ENCODE data around the gene LCMT2.

LCMT2 gene

DNA sequence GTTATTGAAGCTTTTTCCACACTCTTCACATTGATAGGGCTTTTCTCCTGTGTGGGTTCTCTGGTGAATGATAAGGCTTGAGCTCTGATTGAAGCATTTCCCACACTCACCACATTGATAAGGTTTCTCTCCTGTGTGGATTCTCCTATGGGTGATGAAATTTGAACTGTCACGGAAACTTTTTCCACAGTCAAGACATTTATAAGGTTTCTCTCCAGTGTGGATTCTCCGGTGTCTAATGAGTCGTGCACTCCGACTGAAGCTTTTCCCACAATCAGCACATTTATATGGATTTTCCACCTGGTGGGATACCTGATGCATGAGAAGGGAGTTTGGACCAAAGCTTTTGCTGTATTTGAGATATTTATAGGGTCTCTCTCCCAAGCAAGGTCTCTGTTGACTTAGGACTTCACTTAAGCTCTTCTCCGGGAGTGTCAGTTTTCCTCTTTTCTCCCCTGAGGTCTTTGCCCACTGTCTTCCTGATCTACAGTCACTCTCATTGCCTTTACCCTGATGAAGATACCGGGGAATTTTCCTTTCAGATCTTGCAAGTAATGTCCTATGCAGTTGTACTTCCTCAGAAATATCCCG is 31.0 kb upstream of the LCMT2 start:
- no peaks in the 10 kb centered on the region for H3K4me1 Mint-ChIP-seq
- TF ChIP-seq CTCF (IDR thresholded peaks at IDR 0.05), result no peak
- H3K4me3 Mint-ChIP-seq, result no peak overlapping the region
- peaks cover 100% of the 10 kb centered on the region for H3K36me3 Mint-ChIP-seq (ENCODE audit: low read depth)
- H3K27me3 Mint-ChIP-seq (ENCODE audit: low read depth, poor library complexity), result peaks cover 10% of the 10 kb centered on the region
- no peak for DNase-seq
- no peak overlapping the region for H3K27ac Mint-ChIP-seq
- H3K9me3 Mint-ChIP-seq, result peaks cover 94% of the 10 kb centered on the region

- Mint-ChIP-seq H3K4me3 (no peak overlapping the region), H3K27ac (no peak overlapping the region), H3K9me3 (peaks cover 94% of the 10 kb centered on the region), H3K4me1 (no peaks in the 10 kb centered on the region), H3K36me3 (ENCODE audit: low read depth) (peaks cover 100% of the 10 kb centered on the region), H3K27me3 (ENCODE audit: low read depth, poor library complexity) (peaks cover 6% of the 10 kb centered on the region)
- DNase-seq, result no peak
- TF ChIP-seq CTCF (IDR thresholded peaks at IDR 0.05), result no peak
Observed at GRCh38 chr15:43360821-43361220, 30.4 kb upstream of the LCMT2 start.

GRCh38 chr15:43352693-43353382 is 22.5 kb upstream of the LCMT2 start:
- Mint-ChIP-seq H3K4me1 (peaks cover 18% of the 10 kb centered on the region), H3K4me3 (no peak overlapping the region), H3K9me3 (peaks cover 14% of the 10 kb centered on the region), H3K27ac (no peak overlapping the region), H3K36me3 (ENCODE audit: low read depth) (peaks cover 53% of the 10 kb centered on the region), H3K27me3 (ENCODE audit: low read depth, poor library complexity) (peaks cover 6% of the 10 kb centered on the region)
- no peak for DNase-seq
- no peak for TF ChIP-seq CTCF (IDR thresholded peaks at IDR 0.05)

DNA sequence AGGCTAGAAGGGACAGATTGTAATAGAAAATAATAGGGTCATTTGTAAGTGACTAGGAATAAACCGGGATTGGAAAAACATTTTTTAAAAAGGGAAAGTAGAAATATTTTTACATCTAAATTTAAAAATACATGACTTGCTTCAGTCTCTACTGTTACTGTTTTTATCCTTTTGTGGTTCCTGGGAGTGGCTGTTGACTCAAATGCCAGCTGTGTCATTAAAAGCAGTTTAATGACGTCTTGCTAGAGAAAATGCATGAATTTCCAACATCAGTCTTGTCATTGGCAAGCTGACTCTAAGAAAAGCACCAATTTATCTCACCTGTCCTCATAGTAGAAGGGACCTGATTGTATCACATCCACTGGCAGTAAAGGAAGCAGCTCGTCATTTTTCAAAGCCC is 16.7 kb upstream of the LCMT2 start:
- H3K27me3 Mint-ChIP-seq (ENCODE audit: low read depth, poor library complexity), result peaks cover 3% of the 10 kb centered on the region
- peak overlapping the region; percentile 24 for H3K27ac Mint-ChIP-seq
- no peaks in the 10 kb centered on the region for H3K4me1 Mint-ChIP-seq
- H3K36me3 Mint-ChIP-seq (ENCODE audit: low read depth), result peaks cover 26% of the 10 kb centered on the region
- no peak overlapping the region for H3K4me3 Mint-ChIP-seq
- TF ChIP-seq CTCF (IDR thresholded peaks at IDR 0.05), result no peak
- no peaks in the 10 kb centered on the region for H3K9me3 Mint-ChIP-seq
- no peak for DNase-seq

DNA sequence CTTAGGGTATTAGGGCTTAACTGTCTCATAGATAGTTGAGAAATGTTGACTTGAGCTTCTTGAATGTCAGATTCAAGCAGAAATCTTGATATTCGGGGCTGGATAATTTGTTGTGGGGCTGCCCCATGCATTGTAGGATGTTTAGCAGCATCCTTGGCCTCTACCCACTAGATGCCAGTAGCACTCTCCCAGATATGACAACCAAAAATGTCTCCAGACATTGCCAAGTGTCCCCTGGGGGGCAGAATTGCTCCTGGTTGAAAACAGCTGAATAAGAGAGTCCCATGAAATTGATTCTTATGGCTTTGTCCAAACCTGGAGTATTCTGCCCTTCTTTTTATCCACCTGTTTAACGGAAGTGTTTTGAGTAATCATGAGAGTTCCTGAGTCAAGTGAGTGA is 15.9 kb upstream of the LCMT2 start:
- Mint-ChIP-seq H3K36me3 (ENCODE audit: low read depth) (peaks cover 27% of the 10 kb centered on the region), H3K27me3 (ENCODE audit: low read depth, poor library complexity) (peaks cover 3% of the 10 kb centered on the region), H3K27ac (no peak overlapping the region), H3K9me3 (no peaks in the 10 kb centered on the region), H3K4me1 (no peaks in the 10 kb centered on the region), H3K4me3 (no peak overlapping the region)
- DNase-seq, result no peak
- no peak for TF ChIP-seq CTCF (IDR thresholded peaks at IDR 0.05)

DNA sequence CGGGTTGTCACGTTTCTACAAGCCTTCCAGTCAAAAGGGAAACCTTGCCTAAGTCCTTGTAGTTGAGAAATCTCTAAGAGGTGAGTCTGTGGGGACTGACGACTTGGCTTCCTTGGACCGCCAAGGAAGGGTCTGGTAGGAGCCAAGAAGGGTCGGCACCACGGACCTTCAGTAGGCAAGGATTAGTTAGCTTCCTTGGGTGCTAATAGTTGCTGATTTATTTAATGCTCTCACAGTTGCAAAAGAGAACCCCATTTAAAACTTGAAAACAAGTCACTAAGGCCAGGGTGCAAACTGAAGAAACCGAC is 361 bp upstream of the LCMT2 start:
- TF ChIP-seq CTCF (IDR thresholded peaks at IDR 0.05), result no peak
- Mint-ChIP-seq H3K9me3 (peaks cover 4% of the 10 kb centered on the region), H3K27ac (peak overlapping the region; percentile 99), H3K27me3 (ENCODE audit: low read depth, poor library complexity) (peaks cover 12% of the 10 kb centered on the region), H3K4me3 (peak overlapping the region; percentile 88), H3K4me1 (peaks cover 42% of the 10 kb centered on the region), H3K36me3 (ENCODE audit: low read depth) (peaks cover 54% of the 10 kb centered on the region)
- DNase-seq, result no peak
